ENCODE measurements around the gene DNAJB6.

- no peak for TF ChIP-seq CTCF (IDR thresholded peaks at IDR 0.05; ENCODE audit: insufficient read depth, low read length, poor library complexity, severe bottlenecking)
- no peak for TF ChIP-seq EZH2phosphoT487 (conservative IDR thresholded peaks at IDR 0.05; ENCODE audit: low read length)
These were observed 126.4 kb downstream of the DNAJB6 start for GRCh38 chr7:157463245-157463644.
